ENCODE results near the gene TIMM50. TPM values are rescaled to one million over a fixed set of nuclear protein-coding genes. Genes with fewer than 3 reads are reported as not detected.

TIMM50 gene
- total and polyA plus RNA-seq, 7 experiments from 2014 or later: 43.5 to 70.0 (median 50.0) TPM

DNA sequence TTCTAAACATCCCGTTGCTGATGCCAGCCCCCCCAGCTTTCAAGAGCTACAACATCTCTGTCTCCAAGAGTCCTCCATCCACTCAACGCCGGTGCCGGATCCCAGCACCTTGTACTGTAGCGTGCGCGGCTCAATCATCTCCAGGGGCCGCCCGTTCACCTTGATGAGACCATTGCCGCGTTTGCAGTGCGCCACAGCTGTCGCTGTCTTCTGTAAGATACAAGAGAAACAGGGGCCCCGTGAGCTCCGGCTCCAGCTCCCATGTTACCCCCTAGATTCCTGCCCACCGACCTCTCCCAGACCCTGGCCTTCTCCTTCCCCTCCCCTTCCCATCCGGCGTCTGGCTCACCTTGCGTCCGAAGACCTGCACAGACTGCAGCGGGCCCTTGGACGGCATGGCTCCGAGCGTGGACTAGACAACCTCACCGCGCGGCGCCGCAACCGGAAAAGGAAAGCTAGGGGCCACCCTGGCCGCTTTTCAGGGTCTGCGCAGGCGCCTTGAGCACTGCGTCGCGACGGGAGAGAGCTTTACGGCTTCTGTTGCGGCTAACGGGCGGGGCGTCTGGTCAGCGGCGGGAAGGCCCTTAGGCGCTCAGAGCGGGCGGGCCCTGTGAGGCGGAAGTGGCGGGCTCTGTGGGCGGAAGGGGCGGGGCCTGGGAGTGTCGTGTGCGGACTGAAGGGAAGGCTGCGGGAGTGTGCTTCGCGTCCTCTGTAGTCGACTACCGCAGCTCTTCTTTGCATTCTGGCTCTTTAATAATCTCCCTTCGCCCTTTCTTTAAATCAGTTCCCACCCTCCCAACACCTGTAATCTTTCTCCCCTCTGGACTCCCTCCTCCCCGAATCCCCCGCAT, 44.9 kb upstream of the TIMM50 start, which contains the start of gene RPS16:
TSS of gene RPS16 (minus strand) at position 451 of the 851 bp plus-strand sequence. CDS start at position 397, 54 bp downstream.
- H3K4me1 Mint-ChIP-seq: peaks cover 20 to 53% (median 40%) of the 10 kb centered on the region in 7 donors
- Histone ChIP-seq H3K9me3 (ENCODE audit: control insufficient read depth in 2 of 3, low read length in 3 of 3) (no peaks in the 10 kb centered on the region), H3K36me3 (ENCODE audit: control insufficient read depth in 2 of 3, insufficient read depth in 3 of 3, low read length in 3 of 3) (peaks cover 0 to 33% (median 11%) of the 10 kb centered on the region in 3 experiments), H3K4me3 (ENCODE audit: low read length) (peak within 1 kb of the TSS; percentile 98), H3K27ac (ENCODE audit: low read depth, low read length) (peak within 1 kb of the TSS; percentile 97), H3K4me1 (ENCODE audit: control insufficient read depth in 2 of 2, insufficient read depth in 2 of 2, low read length in 2 of 2) (peaks cover 27% of the 10 kb centered on the region in 2 donors), H3K27me3 (ENCODE audit: control insufficient read depth in 2 of 2, insufficient read depth in 2 of 2, low read length in 2 of 2) (no peaks in the 10 kb centered on the region)
- intact Hi-C loops (cut with micrococcal nuclease): loop anchor here (1.0 to 10.0 kb wide), 11 partner anchors 10 to 1061 kb away; partner anchors contain the start of genes EID2B (in 2 of the 2), MED29 (in 2 of the 2), PAF1 (in 2 of the 2) and PLEKHG2 (in 2 of the 2)
- H3K4me3 Mint-ChIP-seq: peak within 1 kb of the TSS; percentile 92 to 100 (median 98)
- CTCF ChIA-PET: interaction anchor here (0.5 to 1.9 kb wide), 10 partner anchors 15 to 678 kb away, joined by 3 to 9 read pairs (median 4); partner anchors contain the start of genes EID2, EID2B, PLEKHG2 and SAMD4B
- ATAC-seq (peak; percentile 98), DNase-seq (peak; percentile 93 to 100 (median 98))
- peaks cover 5 to 28% (median 20%) of the 10 kb centered on the region in 5 donors for H3K36me3 Mint-ChIP-seq
- peaks cover 0 to 9% (median 0%) of the 10 kb centered on the region in 11 donors for H3K9me3 Mint-ChIP-seq
- peak within 1 kb of the TSS; percentile 95 to 100 (median 99) for H3K27ac Mint-ChIP-seq
- H3K27me3 Mint-ChIP-seq: peaks cover 0 to 5% (median 0%) of the 10 kb centered on the region in 5 donors
- POLR2A ChIA-PET: interaction anchor here (0.6 to 4.7 kb wide), 34 partner anchors 11 to 1828 kb away, joined by 3 to 115 read pairs (median 5); partner anchors contain the start of genes DYRK1B, EID2, EID2B and GMFG

DNA sequence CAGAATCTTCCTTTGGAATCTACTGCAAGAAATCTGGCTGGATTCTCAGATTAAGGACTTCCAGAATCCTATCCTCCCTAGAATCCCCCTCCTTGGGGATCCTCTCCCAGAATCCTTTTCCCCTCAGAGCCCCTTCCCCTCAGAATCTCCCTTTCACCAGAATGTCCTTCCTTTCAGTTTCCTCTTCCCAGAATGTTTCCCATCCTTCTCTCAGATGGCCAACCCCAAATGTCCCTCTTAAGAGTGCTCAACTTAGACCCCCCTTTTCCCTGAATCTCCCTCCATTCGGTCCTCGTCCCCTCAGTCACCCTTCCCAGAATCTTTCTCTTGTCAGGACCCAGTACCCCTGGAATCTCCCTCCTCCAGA, 44.3 kb upstream of the TIMM50 start:
- ATAC-seq (no peak), DNase-seq (no peak)
- peaks cover 0 to 33% (median 11%) of the 10 kb centered on the region in 3 experiments for H3K36me3 ChIP-seq (ENCODE audit: control insufficient read depth in 2 of 3, insufficient read depth in 3 of 3, low read length in 3 of 3)
- H3K27ac ChIP-seq (ENCODE audit: low read depth, low read length): peak overlapping the region; percentile 97
- H3K4me1 Mint-ChIP-seq: peaks cover 20 to 47% (median 40%) of the 10 kb centered on the region in 7 donors
- H3K27me3 Mint-ChIP-seq: peaks cover 0 to 5% (median 0%) of the 10 kb centered on the region in 5 donors
- peak overlapping the region; percentile 95 to 100 (median 99) for H3K27ac Mint-ChIP-seq
- peak overlapping the region; percentile 92 to 100 (median 98) for H3K4me3 Mint-ChIP-seq
- ChIA-PET CTCF (interaction anchor here (0.6 to 1.9 kb wide), 8 partner anchors 15 to 678 kb away, joined by 3 to 9 read pairs (median 4); partner anchors contain the start of genes EID2 and PLEKHG2), POLR2A (interaction anchor here (0.8 to 4.7 kb wide), 31 partner anchors 10 to 1324 kb away, joined by 3 to 115 read pairs (median 5); partner anchors contain the start of genes DYRK1B, EID2, EID2B and GMFG)
- peaks cover 0 to 9% (median 0%) of the 10 kb centered on the region in 11 donors for H3K9me3 Mint-ChIP-seq
- H3K36me3 Mint-ChIP-seq: peaks cover 5 to 26% (median 20%) of the 10 kb centered on the region in 5 donors
- H3K4me3 ChIP-seq (ENCODE audit: low read length): peak overlapping the region; percentile 98
- H3K27me3 ChIP-seq (ENCODE audit: control insufficient read depth in 2 of 2, insufficient read depth in 2 of 2, low read length in 2 of 2): no peaks in the 10 kb centered on the region
- peaks cover 23 to 27% of the 10 kb centered on the region in 2 donors for H3K4me1 ChIP-seq (ENCODE audit: control insufficient read depth in 2 of 2, insufficient read depth in 2 of 2, low read length in 2 of 2)
- intact Hi-C loops (cut with micrococcal nuclease): loop anchor here (1.0 to 10.0 kb wide), 11 partner anchors 9 to 1062 kb away; partner anchors contain the start of genes EID2B (in 2 of the 2), MED29 (in 2 of the 2), PAF1 (in 2 of the 2) and PLEKHG2 (in 2 of the 2)
- H3K9me3 ChIP-seq (ENCODE audit: control insufficient read depth in 2 of 3, low read length in 3 of 3): no peaks in the 10 kb centered on the region

- ChIA-PET CTCF (interaction anchor here (1.0 to 3.3 kb wide), 3 partner anchors 36 to 234 kb away, joined by 3 to 38 read pairs (median 5); no protein-coding TSS in a partner anchor), POLR2A (interaction anchor here (0.6 to 1.2 kb wide), 4 partner anchors 12 to 234 kb away, joined by 3 to 4 read pairs (median 4); no protein-coding TSS in a partner anchor)
- H3K27ac Mint-ChIP-seq: peak overlapping the region in 1 of 9 donors; percentile 33
- peaks cover 22 to 25% of the 10 kb centered on the region in 2 donors for H3K4me1 ChIP-seq (ENCODE audit: control insufficient read depth in 2 of 2, insufficient read depth in 2 of 2, low read length in 2 of 2)
- H3K9me3 ChIP-seq (ENCODE audit: control insufficient read depth in 2 of 3, low read length in 3 of 3): no peaks in the 10 kb centered on the region
- H3K27me3 ChIP-seq (ENCODE audit: control insufficient read depth in 2 of 2, insufficient read depth in 2 of 2, low read length in 2 of 2): no peaks in the 10 kb centered on the region
- H3K4me1 Mint-ChIP-seq: peaks cover 20 to 39% (median 36%) of the 10 kb centered on the region in 7 donors
- ATAC-seq (no peak), DNase-seq (no peak)
- intact Hi-C loops (cut with micrococcal nuclease): loop anchor here (5.0 to 10.0 kb wide), 2 partner anchors 404 to 1006 kb away; partner anchors contain the start of gene SERTAD3 (in 1 of the 2)
- peaks cover 0 to 5% (median 0%) of the 10 kb centered on the region in 5 donors for H3K27me3 Mint-ChIP-seq
- H3K27ac ChIP-seq (ENCODE audit: low read depth, low read length): no peak overlapping the region
- H3K36me3 ChIP-seq (ENCODE audit: control insufficient read depth in 2 of 3, insufficient read depth in 3 of 3, low read length in 3 of 3): peaks cover 0 to 17% (median 7%) of the 10 kb centered on the region in 3 experiments
- H3K9me3 Mint-ChIP-seq: peaks cover 0 to 9% (median 0%) of the 10 kb centered on the region in 11 donors
- H3K4me3 Mint-ChIP-seq: no peak overlapping the region
- H3K36me3 Mint-ChIP-seq: peaks cover 5 to 17% (median 10%) of the 10 kb centered on the region in 5 donors
- H3K4me3 ChIP-seq (ENCODE audit: low read length): no peak overlapping the region
These were observed 42.2 kb upstream of the TIMM50 start for GRCh38 chr19:39438270-39438934.

DNA sequence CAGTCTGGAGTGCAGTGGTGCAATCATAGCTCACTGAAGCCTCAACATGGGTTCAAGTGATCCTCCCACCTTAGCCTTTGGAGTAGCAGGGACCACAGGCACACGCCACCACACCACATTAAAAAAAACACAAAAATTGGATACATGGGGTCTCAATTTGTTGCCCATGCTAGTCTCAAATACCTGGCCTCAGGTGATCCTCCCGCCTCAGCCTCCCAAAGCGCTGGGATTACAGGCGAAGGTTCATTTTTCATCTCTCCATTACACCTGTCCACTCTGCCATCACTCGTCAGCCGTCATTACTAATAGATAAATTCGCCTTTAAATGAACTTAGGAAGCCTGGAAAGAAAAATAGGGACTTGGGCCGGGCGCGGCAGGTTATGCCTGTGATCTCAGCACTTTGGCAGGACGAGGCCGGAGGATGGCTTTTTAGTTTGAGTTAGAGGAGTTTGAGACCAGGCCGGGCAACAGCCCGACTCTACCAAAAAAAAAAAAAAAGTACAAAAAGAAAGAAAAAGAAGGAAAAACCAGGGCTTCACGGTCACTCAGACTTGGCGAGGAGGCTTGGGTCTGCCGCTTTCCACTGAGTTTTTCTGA, 35.9 kb upstream of the TIMM50 start:
- no peaks in the 10 kb centered on the region for H3K27me3 ChIP-seq (ENCODE audit: control insufficient read depth in 2 of 2, insufficient read depth in 2 of 2, low read length in 2 of 2)
- H3K4me3 Mint-ChIP-seq: peak overlapping the region; percentile 91 to 100 (median 97)
- peak overlapping the region; percentile 98 for H3K27ac ChIP-seq (ENCODE audit: low read depth, low read length)
- peaks cover 35 to 44% of the 10 kb centered on the region in 2 donors for H3K4me1 ChIP-seq (ENCODE audit: control insufficient read depth in 2 of 2, insufficient read depth in 2 of 2, low read length in 2 of 2)
- H3K27me3 Mint-ChIP-seq: no peaks in the 10 kb centered on the region
- peaks cover 0 to 4% (median 0%) of the 10 kb centered on the region in 3 experiments for H3K36me3 ChIP-seq (ENCODE audit: control insufficient read depth in 2 of 3, insufficient read depth in 3 of 3, low read length in 3 of 3)
- intact Hi-C loops (cut with micrococcal nuclease): loop anchor here (1.0 to 10.0 kb wide), 11 partner anchors 8 to 1270 kb away; partner anchors contain the start of genes MED29 (in 2 of the 2), PAF1 (in 2 of the 2), PLEKHG2 (in 2 of the 2) and TIMM50 (in 2 of the 2)
- H3K9me3 ChIP-seq (ENCODE audit: control insufficient read depth in 2 of 3, low read length in 3 of 3): no peaks in the 10 kb centered on the region
- H3K36me3 Mint-ChIP-seq: peaks cover 6 to 17% (median 11%) of the 10 kb centered on the region in 5 donors
- H3K27ac Mint-ChIP-seq: peak overlapping the region; percentile 95 to 100 (median 99)
- no peak for ATAC-seq
- ChIA-PET POLR2A (interaction anchor here (0.8 to 5.4 kb wide), 32 partner anchors 9 to 1070 kb away, joined by 3 to 115 read pairs (median 5); partner anchors contain the start of genes DYRK1B, EID2, EID2B and GMFG), CTCF (interaction anchor here (0.6 to 2.2 kb wide), 3 partner anchors 55 to 228 kb away, joined by 3 to 8 read pairs (median 4); no protein-coding TSS in a partner anchor)
- peaks cover 31 to 55% (median 46%) of the 10 kb centered on the region in 7 donors for H3K4me1 Mint-ChIP-seq
- H3K4me3 ChIP-seq (ENCODE audit: low read length): peak overlapping the region; percentile 77
- DNase-seq: peak in 2 of 9 donors; percentile 15 to 16
- H3K9me3 Mint-ChIP-seq: peaks cover 0 to 3% (median 0%) of the 10 kb centered on the region in 11 donors
